Ovary (tissue), 3 donors: ENCODE results near the gene KLHDC8B.

Source experiments
- CTCF ChIP-seq, 3 donors: fragments of 450-650 bp in 2 of 3; fragments of 200-600 bp in 1 of 3; IDR thresholded peaks; one replicate each; pipeline versions ENCODE4 v1.5.1 to v1.8.0; 2016 to 2022; ENCODE audit warnings: antibody characterized with exemption in 3 of 3, mild to moderate bottlenecking in 1 of 3
- POLR2A ChIP-seq: fragments of 450-650 bp; IDR thresholded peaks from one replicate; pipeline ENCODE4 v1.6.1; 2017; ENCODE audit warnings: antibody characterized with exemption, mild to moderate bottlenecking, moderate library complexity
- donor health status: DM: no; HTN: no; CAD: no.

- TF ChIP-seq POLR2A (no peak), CTCF (IDR thresholded peaks at IDR 0.05) (no peak)
These were observed 39.8 kb upstream of the KLHDC8B start for GRCh38 chr3:49131576-49131975.
